Endothelial cell of umbilical vein (primary cell): ENCODE data around the gene DCLK3. TPM values are rescaled to one million over a fixed set of nuclear protein-coding genes. Genes with fewer than 3 reads are reported as not detected.

ENCODE experiments used
- BruUV-seq: library from RNA; stranded (reverse); fragments of 400-500 nt; replicated peaks from 2 replicates; lab custom pipeline; 2021; lab: Mats Ljungman, UMichigan
- CTCF ChIA-PET: fragments of 300-600, 350-600 bp; sonication (Branson Sonifier 250); formaldehyde crosslinking; loops from one replicate; lab custom pipeline; 2021; ENCODE audit warnings: antibody characterized with exemption, inconsistent platforms; lab: Charles Lee
- POLR2A ChIA-PET: fragments of 300-600, 350-600 bp; sonication (Branson Sonifier 250); formaldehyde crosslinking; loops from one replicate; lab custom pipeline; 2021; ENCODE audit warnings: antibody characterized with exemption, inconsistent platforms; lab: Charles Lee
- DNase-seq: peaks from one replicate; pipeline ENCODE4 v3.0.0-alpha.2; 2011; ENCODE audit warnings: low read depth, low spot score
- FAIRE-seq: peaks from 2 replicates; lab custom pipeline; 2011; peaks lifted over from hg19 to GRCh38; lab: Jason Lieb, UNC
- H2AFZ ChIP-seq: 2 replicates; pipeline ENCODE4 v1.6.0; 2012; ENCODE audit warnings: low read depth, low read length, control low read depth, inconsistent platforms
- H3K27ac ChIP-seq: 2 replicates; pipeline ENCODE4 v1.5.1; 2011; ENCODE audit warnings: low read depth, mild to moderate bottlenecking, control low read depth, low read length, moderate library complexity; ENCODE audit not compliant: insufficient read depth
- H3K27me3 ChIP-seq, 2 experiments: 2 replicates each; pipeline versions ENCODE4 v1.6.0 to v1.6.1; 2011; ENCODE audit warnings: low read length in 2 of 2, mixed read lengths in 1 of 2; ENCODE audit not compliant: control insufficient read depth in 2 of 2, insufficient read depth in 2 of 2
- H3K36me3 ChIP-seq, 2 experiments: 2 replicates in 1 of 2; 3 replicates in 1 of 2; pipeline ENCODE4 v1.5.1; 2011; ENCODE audit warnings: low read length in 2 of 2, mild to moderate bottlenecking in 1 of 2, moderate library complexity in 1 of 2; ENCODE audit not compliant: control insufficient read depth in 2 of 2, insufficient read depth in 2 of 2; ENCODE audit errors: extremely low read depth in 1 of 2
- H3K4me1 ChIP-seq: 3 replicates; pipeline ENCODE4 v1.5.1; 2011; ENCODE audit warnings: mild to moderate bottlenecking, low read length; ENCODE audit not compliant: control insufficient read depth, insufficient read depth; ENCODE audit errors: extremely low read depth
- H3K4me2 ChIP-seq: 2 replicates; pipeline ENCODE4 v1.6.1; 2011; ENCODE audit warnings: low read length, control low read depth, mixed read lengths; ENCODE audit not compliant: insufficient read depth
- H3K4me3 ChIP-seq, 3 experiments: fragments of 200-600 bp in 1 of 3; sonication (generic), shearing (Covaris generic) in 1 of 3; replicated peaks in 1 of 3; 2 replicates each; pipeline ENCODE4 v1.5.1; 2011 to 2016; ENCODE audit warnings: control low read depth in 3 of 3, low read length in 3 of 3, mild to moderate bottlenecking in 2 of 3, inconsistent platforms in 1 of 3, low read depth in 1 of 3, moderate library complexity in 1 of 3; ENCODE audit not compliant: insufficient read depth in 1 of 3
- H3K79me2 ChIP-seq: 2 replicates; pipeline ENCODE4 v1.6.0; 2012; ENCODE audit warnings: low read length, inconsistent platforms; ENCODE audit not compliant: control insufficient read depth, insufficient read depth
- H3K9ac ChIP-seq: replicated peaks from 2 replicates; pipeline ENCODE3; 2011; ENCODE audit warnings: low read length, control low read depth; ENCODE audit not compliant: insufficient read depth; ENCODE audit errors: extremely low read depth
- H3K9me1 ChIP-seq: replicated peaks from 3 replicates; pipeline ENCODE4 v1.6.0; 2011; ENCODE audit warnings: mild to moderate bottlenecking, low read length; ENCODE audit not compliant: control insufficient read depth, insufficient read depth; ENCODE audit errors: extremely low read depth
- H3K9me3 ChIP-seq: replicated peaks from 2 replicates; pipeline ENCODE4 v1.5.1; 2012; ENCODE audit warnings: low read length, inconsistent platforms; ENCODE audit not compliant: control insufficient read depth, insufficient read depth
- H4K20me1 ChIP-seq: replicated peaks from 2 replicates; pipeline ENCODE3; 2011; ENCODE audit warnings: mild to moderate bottlenecking, low read length; ENCODE audit not compliant: control insufficient read depth, insufficient read depth; ENCODE audit errors: extremely low read depth
- CTCF ChIP-seq, 2 donors: IDR thresholded peaks; 1 replicate in 1 of 2; 2 replicates in 1 of 2; pipeline ENCODE4 v1.5.1; 2011; ENCODE audit warnings: low read length in 2 of 2, mild to moderate bottlenecking in 2 of 2, moderate library complexity in 2 of 2, control low read depth in 1 of 2, inconsistent platforms in 1 of 2, low read depth in 1 of 2; ENCODE audit not compliant: insufficient read depth in 1 of 2; ENCODE audit errors: extremely low read depth in 1 of 2
- EZH2 ChIP-seq: IDR thresholded peaks from 2 replicates; pipeline ENCODE4 v1.6.1; 2012; ENCODE audit warnings: borderline replicate concordance, low read depth, mild to moderate bottlenecking, moderate library complexity, low read length, inconsistent platforms; ENCODE audit not compliant: severe bottlenecking
- FOS ChIP-seq: IDR thresholded peaks from 2 replicates; pipeline ENCODE4 v1.6.1; 2011; ENCODE audit warnings: mild to moderate bottlenecking, low read length, moderate library complexity, borderline replicate concordance; ENCODE audit not compliant: insufficient read depth
- GATA2 ChIP-seq: IDR thresholded peaks from 2 replicates; pipeline ENCODE4 v1.7.0; 2011; ENCODE audit warnings: low read depth, mild to moderate bottlenecking, moderate library complexity, mixed read lengths, low read length; ENCODE audit not compliant: insufficient read length, insufficient read depth
- JUN ChIP-seq: IDR thresholded peaks from 2 replicates; pipeline ENCODE4 v1.6.1; 2011; ENCODE audit warnings: borderline replicate concordance, low read depth; ENCODE audit not compliant: insufficient read length, insufficient read depth
- MAX ChIP-seq: IDR thresholded peaks from 2 replicates; pipeline ENCODE4 v1.6.1; 2011; ENCODE audit not compliant: insufficient read depth, insufficient read length
- MYC ChIP-seq: IDR thresholded peaks from one replicate; pipeline ENCODE4 v1.6.1; 2011; ENCODE audit warnings: mild to moderate bottlenecking, low read depth, low read length
- POLR2A ChIP-seq: IDR thresholded peaks from 2 replicates; pipeline ENCODE4 v1.6.1; 2012; ENCODE audit warnings: low read depth, mild to moderate bottlenecking, control low read depth, low read length
- POLR2AphosphoS5 ChIP-seq: IDR thresholded peaks from 2 replicates; pipeline ENCODE4 v1.6.1; 2012; ENCODE audit warnings: low read depth, mild to moderate bottlenecking, control low read depth, low read length, moderate library complexity; ENCODE audit not compliant: insufficient read depth
- dilution Hi-C: fragments of 300-500 bp; cut with MboI; formaldehyde crosslinking; loops from one replicate; pipeline ENCODE4 v1.15.0; 2019; ENCODE audit warnings: low sequenced_read_pairs; ENCODE audit not compliant: extremely low pct_ligation_motif_present
- intact Hi-C: fragments of 100-400 bp; cut with micrococcal nuclease; formaldehyde crosslinking; loops from one replicate; pipeline ENCODE4 v1.10.0; 2022
- polyA plus RNA-seq, 4 experiments: library from polyadenylated mRNA; depleted of rRNA in 3 of 4; stranded (reverse) in 3 of 4; unstranded in 1 of 4; fragments of >200 nt; gene quantifications; 2 replicates each; pipeline versions ENCODE4 v1.2.1 to v1.2.3, GENCODE V29; 2011 to 2012; ENCODE audit warnings: missing spikeins in 1 of 4
- total RNA-seq: library from RNA; stranded (reverse); gene quantifications from 2 replicates; pipeline ENCODE4 v1.2.3, GENCODE V29; 2021

Gene DCLK3
- total and polyA plus RNA-seq, 2 donors (not counting 3 experiments of a cell fraction or from before 2014, with no cell fraction given), result not detected

GRCh38 chr3:36811768-36812167, 47.4 kb upstream of the DCLK3 start:
- ChIA-PET CTCF (no interaction called here), POLR2A (no interaction called here)
- no TSS peak for BruUV-seq
- dilution Hi-C loops (no loop called here), intact Hi-C loops (no loop called here)
- Histone ChIP-seq H3K9me1 (no peaks in the 10 kb centered on the region), H3K4me1 (no peaks in the 10 kb centered on the region), H3K9ac (no peak overlapping the region), H3K4me3 (no peak overlapping the region), H2AFZ (no peak overlapping the region), H3K27ac (no peak overlapping the region), H3K36me3 (no peaks in the 10 kb centered on the region), H3K4me2 (no peak overlapping the region), H4K20me1 (no peaks in the 10 kb centered on the region), H3K79me2 (no peaks in the 10 kb centered on the region), H3K27me3 (no peaks in the 10 kb centered on the region), H3K9me3 (no peaks in the 10 kb centered on the region)
- FAIRE-seq, result no peak
- DNase-seq, result no peak
- TF ChIP-seq JUN (no peak), EZH2 (no peak), FOS (no peak), POLR2A (no peak), MAX (no peak), POLR2AphosphoS5 (no peak), GATA2 (no peak), CTCF (IDR thresholded peaks at IDR 0.05; ENCODE audit: extremely low read depth in 1 of 2, insufficient read depth in 1 of 2, low read depth in 1 of 2, low read length in 2 of 2) (no peak), MYC (no peak)
